HG03354 (cell line): ENCODE results near the gene GPD1L.
"Not testable (repeated sequence)": the region's sequence is repeated elsewhere in the genome, so short reads cannot be mapped to it uniquely, and the experiment has no call there.

Source experiments
- ATAC-seq: cut with Tn5 transposase; IDR thresholded peaks from one replicate; pipeline ENCODE4 v1.9.1; 2021; ENCODE audit warnings: mild to moderate bottlenecking; ENCODE audit not compliant: unreplicated experiment, poor library complexity, severe bottlenecking

GPD1L gene

GRCh38 chr3:32104492-32104891 is 1.9 kb upstream of the GPD1L start:
- no peak for ATAC-seq

- no peak for ATAC-seq
These were observed 909 bp upstream of the GPD1L start for GRCh38 chr3:32105291-32106131.

GRCh38 chr3:32106929-32107362 is 526 bp downstream of the GPD1L start:
- ATAC-seq, result peak; percentile 23

- ATAC-seq, result not testable (repeated sequence)
These were observed 1.8 kb downstream of the GPD1L start for GRCh38 chr3:32108224-32108623.

GRCh38 chr3:32109256-32109655 is 2.8 kb downstream of the GPD1L start:
- no peak for ATAC-seq

GRCh38 chr3:32110233-32110760 is 3.9 kb downstream of the GPD1L start:
- no peak for ATAC-seq

GRCh38 chr3:32111560-32111959 is 5.1 kb downstream of the GPD1L start:
- ATAC-seq, result no peak

- ATAC-seq, result no peak
These were observed 7.1 kb downstream of the GPD1L start for GRCh38 chr3:32113566-32113965.

GRCh38 chr3:32113981-32114545 is 7.6 kb downstream of the GPD1L start:
- ATAC-seq, result no peak

GRCh38 chr3:32114546-32115386 is 8.3 kb downstream of the GPD1L start:
- not testable (repeated sequence) for ATAC-seq

GRCh38 chr3:32117320-32117719 is 10.9 kb downstream of the GPD1L start:
- ATAC-seq, result no peak

GRCh38 chr3:32118215-32118614 is 11.8 kb downstream of the GPD1L start:
- no peak for ATAC-seq

GRCh38 chr3:32120471-32120870 is 14.1 kb downstream of the GPD1L start:
- no peak for ATAC-seq

GRCh38 chr3:32121137-32121536 is 14.7 kb downstream of the GPD1L start:
- ATAC-seq, result no peak

- ATAC-seq, result no peak
These were observed 17.2 kb downstream of the GPD1L start for GRCh38 chr3:32123620-32124019.

- ATAC-seq, result no peak
These were observed 18.6 kb downstream of the GPD1L start for GRCh38 chr3:32125012-32125411.

- ATAC-seq, result no peak
These were observed 20.0 kb downstream of the GPD1L start for GRCh38 chr3:32126305-32127015.

GRCh38 chr3:32127219-32127826 is 20.9 kb downstream of the GPD1L start:
- ATAC-seq, result no peak

GRCh38 chr3:32128936-32129335 is 22.5 kb downstream of the GPD1L start:
- no peak for ATAC-seq
